NCI-H128 (cell line): ENCODE measurements around the gene SVOP.
A peak's percentile ranks its signal among the peaks of the same experiment; 100 is the strongest.
"Not testable (repeated sequence)": the region's sequence is repeated elsewhere in the genome, so short reads cannot be mapped to it uniquely, and the experiment has no call there.

ENCODE experiments used
- DNase-seq: peaks from one replicate; lab custom pipeline; 2025; ENCODE audit not compliant: unreplicated experiment; lab: John Stamatoyannopoulos, UW

The SVOP gene, protein sequence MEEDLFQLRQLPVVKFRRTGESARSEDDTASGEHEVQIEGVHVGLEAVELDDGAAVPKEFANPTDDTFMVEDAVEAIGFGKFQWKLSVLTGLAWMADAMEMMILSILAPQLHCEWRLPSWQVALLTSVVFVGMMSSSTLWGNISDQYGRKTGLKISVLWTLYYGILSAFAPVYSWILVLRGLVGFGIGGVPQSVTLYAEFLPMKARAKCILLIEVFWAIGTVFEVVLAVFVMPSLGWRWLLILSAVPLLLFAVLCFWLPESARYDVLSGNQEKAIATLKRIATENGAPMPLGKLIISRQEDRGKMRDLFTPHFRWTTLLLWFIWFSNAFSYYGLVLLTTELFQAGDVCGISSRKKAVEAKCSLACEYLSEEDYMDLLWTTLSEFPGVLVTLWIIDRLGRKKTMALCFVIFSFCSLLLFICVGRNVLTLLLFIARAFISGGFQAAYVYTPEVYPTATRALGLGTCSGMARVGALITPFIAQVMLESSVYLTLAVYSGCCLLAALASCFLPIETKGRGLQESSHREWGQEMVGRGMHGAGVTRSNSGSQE

DNA sequence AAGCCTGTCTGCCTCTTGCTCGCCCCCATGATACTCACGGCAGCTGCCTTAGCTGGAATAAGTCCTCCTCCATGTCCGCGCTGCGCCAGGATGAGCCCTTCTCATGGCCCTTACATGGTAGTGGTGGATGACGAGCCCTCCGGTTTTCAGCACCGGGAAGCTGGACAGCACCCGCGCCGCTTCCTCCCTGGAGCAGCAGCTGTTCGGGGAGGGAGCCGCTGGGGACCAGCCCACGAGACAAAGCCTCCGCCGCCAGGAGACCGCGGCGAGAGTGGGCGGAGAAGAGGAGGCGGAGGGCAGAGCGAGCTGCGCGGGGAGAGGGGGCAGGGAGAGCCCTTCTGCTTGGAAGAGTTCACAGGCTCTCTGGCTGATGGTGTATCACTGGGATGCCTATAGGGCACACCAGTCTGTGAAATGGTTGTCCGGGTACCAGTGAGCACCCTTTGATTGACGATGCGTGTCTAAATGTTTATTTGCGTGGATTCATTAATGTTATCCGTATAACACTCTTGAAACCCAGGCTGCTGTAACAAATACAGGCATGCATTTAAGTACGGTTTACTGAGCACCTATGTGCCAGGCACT is at the start of gene SVOP:
SVOP (minus strand) TSS at position 273 of the 585 bp plus-strand sequence; CDS start at position 73, 200 bp downstream.
- DNase-seq = peak; percentile 50

DNA sequence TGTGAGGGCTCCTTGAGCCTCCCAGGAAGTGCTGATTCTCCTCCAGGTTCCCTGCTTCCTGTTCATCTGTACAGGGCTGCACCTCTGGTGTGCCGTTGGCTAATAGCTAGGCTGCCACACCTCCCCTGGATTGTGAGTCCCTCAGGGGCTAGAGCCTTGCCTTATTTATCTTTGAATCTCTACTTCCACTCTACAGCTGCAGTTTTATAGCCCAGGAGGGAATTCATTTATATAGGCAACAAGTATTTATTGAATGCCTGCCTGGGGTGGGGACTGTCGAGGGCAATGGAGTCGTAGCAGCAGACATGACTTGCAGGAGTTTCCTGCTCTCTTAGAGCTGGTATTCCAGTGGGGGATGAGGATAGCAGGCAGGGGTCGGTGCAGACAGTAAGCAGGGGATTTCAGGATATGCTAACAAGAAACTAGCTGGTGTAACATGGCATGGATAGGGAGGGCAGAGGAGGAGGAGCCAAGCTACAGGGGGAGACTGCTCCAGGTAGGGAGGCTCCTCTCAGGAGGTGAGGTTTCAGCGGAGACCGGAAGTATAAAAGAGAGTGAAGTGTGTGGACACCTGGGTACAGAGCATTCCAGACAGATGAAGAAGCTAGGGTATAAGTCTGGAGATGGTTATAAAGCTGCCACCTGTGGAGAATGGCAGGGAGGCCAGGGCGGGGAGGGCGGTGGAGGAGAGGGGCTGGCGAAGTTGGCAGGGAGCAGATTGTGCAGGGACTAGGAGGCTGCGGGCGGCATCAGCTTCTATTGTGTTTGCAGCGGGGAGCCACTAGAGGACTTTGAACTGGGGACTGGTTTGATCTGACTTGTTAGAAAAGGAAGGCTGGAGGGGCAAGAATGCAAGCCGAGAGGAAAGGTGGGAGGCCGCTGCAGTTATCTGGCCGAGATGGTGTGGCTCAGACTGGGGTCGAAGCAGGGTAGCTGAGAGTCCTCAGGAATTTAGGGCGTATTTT is 48.7 kb upstream of the SVOP start:
- no peak for DNase-seq

DNA sequence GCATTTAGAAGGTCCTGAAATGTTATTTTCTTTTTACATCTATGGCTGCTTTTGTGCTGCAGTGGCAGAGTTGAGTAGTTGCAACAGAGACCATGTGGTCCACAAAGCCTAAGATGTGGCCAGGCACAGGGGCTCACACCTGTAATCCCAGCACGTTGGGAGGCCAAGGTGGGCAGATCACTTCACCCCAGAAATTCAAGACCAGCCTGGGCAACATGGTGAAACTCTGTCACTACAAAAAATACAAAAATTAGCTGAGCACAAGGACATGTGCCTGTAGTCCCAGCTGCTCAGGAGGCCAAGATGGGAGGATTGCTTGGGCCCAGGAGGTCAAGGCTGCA is 45.0 kb upstream of the SVOP start:
- DNase-seq = no peak

DNA sequence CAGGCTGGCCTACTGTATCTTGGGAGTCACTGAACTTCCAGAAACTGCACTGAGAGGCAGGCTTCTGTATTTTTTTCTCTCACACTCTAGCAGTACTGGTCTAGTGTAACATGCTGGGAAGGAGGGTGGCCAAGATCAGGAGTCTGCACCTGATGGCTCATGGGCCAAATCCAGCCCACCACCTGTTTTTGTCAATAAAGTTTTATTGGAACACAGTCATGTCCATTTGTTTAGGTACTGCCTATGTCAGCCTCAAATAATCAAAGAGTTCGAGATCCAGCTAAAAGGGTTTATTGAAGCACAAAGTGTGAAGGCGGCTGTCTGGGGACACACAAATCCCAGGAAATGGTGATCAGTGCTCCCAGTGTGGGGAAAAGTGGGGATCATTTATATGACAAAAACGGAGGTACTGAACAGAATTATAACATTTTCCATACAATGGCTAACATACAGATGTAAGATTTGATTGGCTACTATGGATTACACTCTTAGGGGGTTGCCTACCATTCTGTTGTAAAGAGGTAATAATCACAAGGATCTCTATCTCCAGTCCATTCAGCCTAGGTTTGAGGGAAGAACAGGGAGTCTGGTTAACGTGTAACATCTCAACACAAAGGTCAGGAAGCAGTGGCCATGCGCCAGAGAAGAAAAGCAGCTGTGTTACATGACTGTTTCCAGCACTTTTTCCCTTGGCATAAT is 44.4 kb upstream of the SVOP start:
- no peak for DNase-seq

DNA sequence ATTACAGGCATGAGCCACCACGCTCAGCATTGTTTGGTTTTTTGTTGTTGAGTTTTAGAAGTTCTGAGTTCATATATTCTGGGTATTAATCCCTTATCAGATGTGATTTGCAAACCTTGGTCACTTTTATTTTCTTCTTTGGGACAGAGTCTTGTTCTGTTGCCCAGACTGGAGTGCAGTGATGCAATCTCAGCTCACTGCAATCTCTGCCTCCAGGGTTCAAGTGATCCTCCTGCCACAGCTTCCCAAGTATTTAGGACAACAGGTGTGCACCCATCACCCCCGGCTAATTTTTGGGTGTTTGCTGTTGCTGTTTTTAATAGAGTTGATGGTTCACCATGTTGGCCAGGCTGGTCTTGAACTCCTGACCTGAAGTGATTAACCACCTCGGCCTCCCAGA is 43.3 kb upstream of the SVOP start:
- DNase-seq = no peak

DNA sequence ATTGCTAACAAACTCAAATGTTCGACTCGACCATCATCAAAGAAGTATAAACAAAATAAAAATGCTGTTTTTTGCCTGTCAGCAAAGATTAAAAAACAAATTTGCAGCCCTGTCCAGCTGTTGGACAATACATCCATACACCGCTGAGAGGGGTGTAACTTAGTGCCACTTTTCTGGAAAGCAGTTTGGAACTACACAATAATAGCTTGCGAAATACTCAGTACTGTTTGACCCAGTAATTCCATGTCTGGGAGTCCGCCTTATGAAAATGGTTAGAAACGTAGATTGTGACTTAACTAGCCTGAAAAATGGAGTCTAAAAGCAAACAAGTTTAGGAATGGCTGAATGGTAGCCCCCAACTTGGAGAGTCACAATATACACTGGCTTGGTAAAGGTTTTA is 37.9 kb upstream of the SVOP start:
- DNase-seq = no peak

DNA sequence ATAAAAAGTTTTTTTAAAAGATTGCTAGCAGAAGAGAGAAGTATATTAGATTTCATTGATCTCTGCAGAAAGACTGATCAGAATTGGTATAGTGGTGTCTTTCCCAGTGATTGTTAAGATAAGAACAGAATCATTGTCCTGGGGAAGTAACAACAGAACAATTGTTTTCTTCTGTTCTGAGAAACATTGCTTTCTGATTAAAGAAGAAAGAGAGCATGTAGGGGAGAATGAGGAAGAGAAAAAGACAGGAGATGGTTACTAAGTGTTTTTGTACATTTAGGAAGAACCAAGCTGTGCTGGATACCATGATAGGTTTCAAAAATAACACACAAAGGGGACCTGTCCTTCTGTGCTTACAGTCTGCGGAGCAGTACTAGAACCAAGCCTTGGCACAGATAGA is 36.5 kb upstream of the SVOP start:
- DNase-seq = no peak

DNA sequence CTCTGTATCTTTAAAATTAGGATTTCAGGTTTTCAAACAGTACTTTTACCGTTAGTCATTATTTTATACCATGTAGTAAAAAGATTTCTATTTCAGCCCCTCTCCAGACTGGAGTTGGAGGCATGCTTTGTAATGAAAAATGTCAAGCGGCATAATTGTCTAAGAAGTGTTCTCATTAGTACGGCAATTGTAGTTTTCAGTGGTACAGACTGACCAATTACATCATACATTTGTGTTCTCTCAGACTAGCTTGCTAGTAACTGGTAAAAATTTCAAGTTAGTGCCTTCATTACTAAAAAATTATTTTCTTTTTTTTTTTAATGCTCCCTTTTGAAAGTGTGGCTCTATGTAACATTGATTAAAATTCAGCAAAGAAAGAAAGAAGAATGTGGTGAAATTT is 36.0 kb upstream of the SVOP start:
- DNase-seq = no peak

DNA sequence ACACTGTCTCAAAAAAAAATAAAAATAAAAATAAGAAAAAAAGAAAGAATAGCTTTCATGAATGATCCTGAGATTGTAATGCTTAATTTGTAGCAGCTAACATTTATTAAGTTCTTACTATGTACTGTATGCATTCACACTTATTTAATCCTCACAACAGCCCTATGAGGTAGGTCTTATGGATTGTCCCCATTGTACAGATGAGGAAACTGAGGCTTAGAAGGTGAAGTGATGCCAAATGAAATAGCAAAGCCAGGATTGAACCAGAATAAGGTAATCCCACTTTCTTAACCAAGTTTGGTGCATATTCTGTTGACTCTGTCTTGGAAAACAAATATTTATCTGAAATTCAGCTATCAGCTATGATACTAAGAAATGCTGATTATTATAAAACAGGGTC is 33.7 kb upstream of the SVOP start:
- no peak for DNase-seq

DNA sequence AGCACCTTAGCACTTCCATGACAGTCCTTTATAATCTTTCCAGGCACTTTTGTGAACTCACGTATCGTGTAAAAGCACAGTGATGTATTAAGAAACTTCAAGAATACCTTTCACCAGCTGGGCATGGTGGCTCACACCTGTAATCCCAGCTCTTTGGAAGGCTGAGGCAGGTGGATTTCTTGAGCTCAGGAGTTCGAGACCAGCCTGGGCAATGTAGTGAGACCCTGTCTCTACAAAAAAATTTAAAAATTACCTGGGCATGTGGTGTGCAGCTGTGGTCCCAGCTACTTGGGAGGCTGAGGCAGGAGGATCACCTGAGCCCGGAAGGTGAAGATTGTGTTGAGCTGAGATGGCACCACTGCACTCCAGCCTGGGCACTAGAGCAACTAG is 33.3 kb upstream of the SVOP start:
- not testable (repeated sequence) for DNase-seq

DNA sequence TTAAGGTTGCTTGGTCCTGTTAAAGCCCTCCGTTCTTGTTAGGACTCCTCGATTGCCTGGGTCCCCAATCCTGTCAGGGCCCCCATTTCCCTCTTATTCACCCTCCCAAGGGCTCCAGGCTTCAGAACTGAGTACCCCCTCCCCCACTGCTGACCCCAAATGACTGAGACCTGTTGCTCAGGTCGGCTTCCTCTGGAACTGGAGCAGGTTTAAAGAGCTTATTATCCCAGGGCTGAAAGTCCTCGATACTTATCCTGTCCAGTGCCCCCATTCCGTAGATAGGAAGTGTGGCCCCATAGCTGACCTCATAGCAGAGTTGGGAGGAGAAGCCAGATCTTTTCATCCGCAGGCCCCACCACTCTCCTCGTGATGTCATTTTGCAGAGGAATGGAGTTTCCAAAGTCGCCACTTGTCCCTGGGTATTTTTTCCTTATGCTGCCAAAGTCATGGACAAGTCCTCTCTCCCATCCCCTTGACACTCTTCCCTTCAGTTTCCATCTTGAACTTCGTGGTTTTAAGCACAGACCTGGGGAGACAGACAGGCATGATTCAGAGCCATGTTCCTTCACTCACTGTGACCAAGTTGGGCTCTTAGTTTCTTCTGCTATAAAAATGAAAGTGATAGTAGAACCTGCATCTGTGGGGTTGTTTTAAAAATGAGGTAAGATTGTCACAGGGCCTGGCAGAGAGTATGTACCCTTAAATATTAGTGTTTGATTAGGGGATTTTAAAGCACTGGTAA is 32.7 kb upstream of the SVOP start:
- DNase-seq = no peak

DNA sequence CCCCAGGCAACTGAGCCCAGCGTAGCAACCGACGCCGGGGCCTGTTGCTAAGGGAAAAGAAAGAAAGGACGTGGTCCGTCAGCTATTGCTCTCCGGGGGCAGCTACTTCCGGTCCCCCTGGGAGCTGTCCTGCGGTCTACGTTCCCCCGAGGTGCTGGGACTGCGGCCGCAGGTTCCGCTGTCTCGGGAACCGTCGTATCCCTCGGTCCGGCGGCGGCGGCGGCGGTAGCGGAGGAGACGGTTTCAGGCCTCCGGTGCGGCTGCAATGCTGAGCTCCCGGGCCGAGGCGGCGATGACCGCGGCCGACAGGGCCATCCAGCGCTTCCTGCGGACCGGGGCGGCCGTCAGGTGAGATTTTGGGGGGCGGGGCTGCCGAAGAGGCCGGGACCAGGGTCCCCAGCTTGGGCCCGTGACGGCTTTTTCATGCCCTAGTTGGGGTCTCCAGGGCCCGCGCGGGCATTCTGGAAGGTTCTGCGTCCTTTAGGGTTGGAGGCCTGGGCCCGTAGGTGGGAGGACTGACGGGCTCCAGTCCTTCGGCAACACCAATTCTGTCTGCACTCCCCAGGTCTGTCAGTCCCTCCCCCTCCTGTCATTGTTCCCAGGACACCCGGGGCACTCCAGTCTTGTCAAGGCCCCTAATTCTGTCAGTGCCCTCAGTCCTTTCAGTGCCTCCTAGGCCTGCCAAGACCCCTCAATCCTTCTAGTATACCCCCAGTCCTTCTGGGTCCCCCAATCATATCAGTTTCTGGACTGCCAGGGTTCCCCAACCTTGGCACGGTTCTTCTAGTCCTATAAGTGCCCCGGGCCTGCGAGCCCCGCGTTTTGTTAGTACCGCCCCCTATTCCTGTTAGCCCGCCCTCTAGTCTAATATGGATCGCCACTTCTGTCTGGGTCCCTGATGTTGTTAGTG is 31.8 kb upstream of the SVOP start, which contains the start of gene USP30:
USP30 (plus strand) TSS at position 163 of the 910 bp plus-strand sequence; CDS start at position 266, 103 bp downstream.
- DNase-seq = peak; percentile 74

DNA sequence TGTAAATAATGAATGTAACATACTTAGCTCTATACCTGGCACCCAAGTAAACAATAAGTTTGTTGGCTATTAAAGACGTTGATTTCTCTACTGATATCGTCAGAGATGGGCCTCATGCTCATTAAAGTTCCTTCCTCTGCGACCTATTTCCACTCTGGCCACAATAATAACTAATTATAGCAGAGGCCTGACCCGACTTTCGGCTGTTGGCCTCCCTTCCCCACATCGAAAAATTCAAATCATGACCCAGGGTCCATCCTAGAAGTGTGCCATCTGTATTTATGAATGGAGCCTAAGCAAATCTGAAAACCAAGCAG is 31.2 kb upstream of the SVOP start:
- no peak for DNase-seq

DNA sequence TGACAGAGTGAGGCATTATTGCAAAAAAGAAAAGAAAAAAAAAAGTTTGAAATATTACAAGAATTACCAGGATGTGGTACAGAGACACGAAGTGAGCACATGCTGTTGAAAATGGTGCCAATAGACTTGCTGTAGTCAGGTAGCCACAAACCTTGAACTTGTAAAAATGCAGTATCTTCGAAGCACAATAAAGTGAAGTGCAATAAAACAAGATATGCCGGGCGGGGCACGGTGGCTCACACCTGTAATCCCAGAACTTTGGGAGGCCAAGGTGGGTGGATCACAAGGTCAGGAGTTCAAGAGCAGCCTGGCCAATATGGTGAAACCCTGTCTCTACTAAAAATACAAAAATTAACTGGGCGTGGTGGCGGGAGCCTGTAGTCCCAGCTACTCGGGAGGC is 28.9 kb upstream of the SVOP start:
- not testable (repeated sequence) for DNase-seq

DNA sequence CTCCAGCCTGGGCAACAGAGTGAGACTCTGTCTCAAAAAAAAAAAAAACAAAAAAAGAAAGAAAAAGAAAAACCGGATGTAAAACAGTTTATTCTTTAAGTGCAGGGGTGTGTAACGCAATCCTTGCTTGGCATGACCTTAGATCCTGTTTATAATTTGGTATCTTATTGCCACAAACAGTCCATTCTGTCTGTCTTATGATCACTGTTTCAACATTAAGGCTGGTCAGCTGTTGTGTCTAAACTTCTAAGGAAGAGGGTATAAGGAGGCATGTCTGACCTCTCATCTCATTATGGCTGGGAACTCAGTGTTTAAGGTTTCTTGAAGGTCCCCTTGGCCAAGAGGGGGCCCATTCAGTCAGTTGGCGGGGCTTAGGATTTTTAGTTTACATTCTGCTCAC is 27.8 kb upstream of the SVOP start:
- DNase-seq = not testable (repeated sequence)

DNA sequence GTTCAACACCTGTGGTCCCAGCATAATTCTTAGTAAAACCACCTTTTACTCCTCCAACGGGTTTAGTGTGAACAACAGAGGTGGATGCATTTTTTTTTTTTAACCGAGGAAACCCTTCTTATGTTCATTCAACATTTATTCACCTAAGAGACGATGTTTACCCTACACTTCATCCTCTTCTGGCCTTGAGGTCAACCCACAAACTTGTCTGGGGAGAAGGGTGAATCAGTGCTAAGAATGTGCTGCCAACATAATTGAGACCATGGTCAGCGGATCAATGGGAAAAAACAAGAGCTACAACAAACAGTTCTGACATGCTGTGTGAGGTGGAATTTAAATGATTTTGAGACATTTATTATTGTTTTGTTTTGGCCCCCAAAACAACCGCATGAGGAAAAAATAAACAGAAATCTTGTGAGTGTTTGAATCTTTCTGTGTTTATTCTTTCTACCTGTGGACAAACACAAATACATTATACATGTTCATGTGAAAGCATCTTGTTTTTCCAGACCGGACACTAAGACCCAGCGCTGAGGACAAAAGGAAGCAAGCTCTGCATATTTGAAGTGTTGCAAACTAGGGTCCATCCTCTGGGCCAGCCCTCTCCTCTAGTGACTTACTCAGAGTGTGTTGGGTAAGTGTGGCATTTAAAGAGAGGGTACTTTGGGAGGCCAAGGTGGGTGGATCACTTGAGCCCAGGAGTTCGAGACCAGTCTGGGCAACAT is 26.4 kb upstream of the SVOP start:
- DNase-seq = no peak

DNA sequence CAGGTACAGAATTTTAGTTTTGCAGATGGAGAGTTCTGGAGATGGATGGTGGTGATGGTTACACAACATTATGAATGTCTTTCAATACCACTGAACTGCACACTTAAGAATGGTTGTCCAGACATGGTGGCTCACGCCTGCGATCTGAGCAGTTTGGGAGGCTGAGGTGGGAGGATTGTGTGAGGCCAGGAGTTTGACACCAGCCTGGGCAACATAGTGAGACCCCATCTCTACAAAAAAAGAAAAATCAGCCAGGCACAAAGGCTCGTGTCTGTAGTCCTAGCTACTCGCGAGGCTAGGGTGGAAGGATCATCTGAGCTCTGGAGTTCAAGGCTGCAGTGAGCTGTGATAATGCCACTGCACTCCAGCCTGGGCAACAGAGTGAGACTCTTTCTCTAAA is 23.4 kb upstream of the SVOP start:
- DNase-seq = no peak

DNA sequence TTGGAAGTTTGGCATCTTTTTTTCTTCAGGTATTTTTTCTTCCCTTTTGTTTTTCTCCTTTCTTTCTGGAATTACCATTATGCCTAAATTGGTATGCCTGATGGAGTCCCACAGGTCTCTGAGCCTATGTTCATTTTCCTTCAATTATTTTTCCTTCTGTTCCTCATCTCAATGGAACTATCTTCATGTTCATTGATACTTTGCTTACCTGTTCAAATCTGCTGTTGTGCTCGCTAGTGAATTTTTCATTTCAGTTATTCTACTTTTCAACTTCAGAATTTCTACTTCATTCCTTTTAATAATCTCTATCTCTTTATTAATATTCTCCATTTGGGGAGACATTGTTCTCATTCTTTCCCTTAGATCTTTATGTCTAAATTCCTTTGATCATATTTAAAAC is 16.1 kb upstream of the SVOP start:
- DNase-seq = no peak
